Activated CD4-positive, alpha-beta T cell treated with anti-CD3 and anti-CD28 coated beads, Interleukin-2, amount 50 U/mL, for 16 hours (primary cell): ENCODE measurements around the gene VPS35L.
"Not testable (repeated sequence)": the region's sequence is repeated elsewhere in the genome, so short reads cannot be mapped to it uniquely, and the experiment has no call there.

Experiments
- DNase-seq: peaks from one replicate; pipeline ENCODE4 v3.0.0-alpha.2; 2020

VPS35L gene

GRCh38 chr16:19659554-19659953 is 104.1 kb downstream of the VPS35L start:
- DNase-seq, result no peak

DNA sequence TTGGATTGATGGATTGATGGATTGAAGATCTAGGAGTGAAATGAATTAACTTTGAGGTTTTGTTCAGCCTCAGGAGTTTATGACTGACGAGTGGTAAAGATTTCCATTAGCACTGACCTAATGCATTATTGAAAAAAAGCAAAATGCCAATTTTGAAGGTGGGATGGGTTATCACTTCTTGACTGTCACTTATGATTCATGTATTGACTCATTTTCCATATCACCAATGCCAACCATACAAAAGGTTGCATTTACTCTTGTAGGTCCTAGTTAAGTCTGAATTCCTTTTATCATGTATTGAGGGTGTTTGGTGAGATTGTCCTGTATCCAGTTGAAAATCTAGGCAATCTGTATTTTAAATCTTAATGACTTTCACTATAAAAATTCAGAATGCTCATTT is 104.9 kb downstream of the VPS35L start:
- DNase-seq, result peak; percentile 9

- DNase-seq, result no peak
These were observed 106.8 kb downstream of the VPS35L start for GRCh38 chr16:19662351-19662750.

DNA sequence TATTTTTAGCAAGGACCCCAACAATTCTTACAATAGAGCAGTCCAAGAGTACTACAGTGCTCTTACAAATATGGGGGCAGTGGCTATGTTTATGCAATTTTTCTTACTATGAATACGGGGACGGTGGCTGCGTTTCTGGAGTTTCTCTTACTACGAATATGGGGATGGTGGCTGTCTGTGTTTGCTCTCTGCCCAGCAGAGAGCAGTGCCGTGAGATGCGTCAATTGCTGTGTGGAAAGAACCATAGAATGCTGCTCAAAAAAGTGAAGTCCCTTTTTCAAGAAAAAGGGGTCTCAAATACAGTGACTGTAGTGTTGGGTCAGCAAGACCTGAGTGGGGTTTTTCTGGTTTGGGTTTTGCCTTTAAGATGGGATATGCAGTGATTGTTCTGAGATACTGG is 108.7 kb downstream of the VPS35L start:
- no peak for DNase-seq

- DNase-seq, result not testable (repeated sequence)
These were observed 109.8 kb downstream of the VPS35L start for GRCh38 chr16:19665313-19665712.

GRCh38 chr16:19666477-19666876 is 111.0 kb downstream of the VPS35L start:
- no peak for DNase-seq

DNA sequence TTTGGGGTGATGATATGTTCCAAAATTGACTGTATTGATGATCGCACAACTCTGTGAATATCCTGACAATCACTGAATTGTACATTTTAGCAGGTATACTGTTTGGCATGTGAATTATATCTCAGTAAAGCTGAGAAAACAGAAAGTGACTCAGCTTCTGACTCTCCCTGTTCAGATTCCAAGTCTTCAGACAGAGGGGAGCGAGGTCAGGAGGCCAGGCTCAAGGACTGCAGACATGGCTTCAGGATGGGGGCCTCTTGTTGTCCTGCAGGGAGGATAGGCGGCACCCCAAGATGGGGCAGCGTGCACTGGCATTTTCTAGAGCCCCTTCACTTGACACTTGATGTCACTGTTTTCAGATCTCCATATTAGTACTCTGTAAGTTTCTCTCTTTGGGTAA is 116.9 kb downstream of the VPS35L start:
- DNase-seq, result no peak

DNA sequence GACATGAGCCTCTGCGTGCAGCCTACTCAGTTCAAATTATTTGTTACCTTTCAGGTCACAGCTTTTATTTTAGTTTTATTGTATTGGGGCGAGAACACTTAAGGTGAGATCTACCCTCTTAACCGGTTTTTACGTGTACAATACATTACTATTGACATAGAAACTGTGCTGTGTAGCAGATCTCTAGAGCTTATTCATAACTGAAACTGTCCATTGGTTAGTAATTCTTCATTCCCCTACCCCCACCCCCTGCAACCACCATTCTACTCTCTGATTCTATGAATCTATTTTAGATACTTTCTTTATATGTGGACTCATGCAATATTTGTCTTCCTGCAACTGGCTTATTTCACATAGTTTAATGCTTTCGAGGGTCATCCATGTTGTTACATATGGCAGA is 119.0 kb downstream of the VPS35L start:
- no peak for DNase-seq

DNA sequence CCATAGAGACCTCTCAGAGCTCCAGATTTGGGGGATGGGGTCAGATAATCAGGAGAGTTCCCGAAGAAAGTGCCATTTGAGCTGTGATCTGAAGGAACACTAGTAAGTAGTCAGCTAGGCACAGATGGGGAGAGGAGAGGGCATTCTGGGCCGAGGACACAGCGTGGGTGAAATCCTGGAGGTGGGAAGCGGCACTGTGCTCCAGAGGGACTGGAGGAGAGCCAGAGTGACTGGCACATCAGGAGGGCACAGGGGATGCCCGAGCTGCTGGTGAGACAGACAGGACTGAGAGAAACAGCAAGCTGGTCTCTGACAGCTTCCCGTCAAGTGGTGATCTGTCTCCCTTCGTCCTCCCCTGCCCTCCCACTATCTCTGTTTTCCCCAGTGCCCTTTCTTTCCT is 121.9 kb downstream of the VPS35L start:
- DNase-seq, result no peak

DNA sequence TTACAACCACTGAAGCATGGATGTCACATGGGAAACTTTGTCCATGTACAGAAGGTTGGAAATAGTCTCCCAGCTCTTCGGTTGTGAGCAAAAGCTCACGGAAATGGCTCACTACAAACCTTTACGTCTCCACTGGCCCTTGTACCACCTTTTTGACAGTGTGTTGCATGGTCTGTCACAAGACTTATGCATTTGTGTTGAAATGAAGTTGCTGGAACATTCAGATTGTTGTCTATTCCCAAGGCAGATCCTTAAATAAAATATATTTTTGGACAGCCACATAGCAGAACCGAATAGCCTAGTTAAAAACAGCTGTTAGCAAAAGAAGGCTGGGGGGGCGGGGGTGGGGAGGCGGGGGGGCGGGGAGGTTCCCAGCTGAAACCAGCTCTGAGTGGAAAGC is 123.3 kb downstream of the VPS35L start:
- no peak for DNase-seq

DNA sequence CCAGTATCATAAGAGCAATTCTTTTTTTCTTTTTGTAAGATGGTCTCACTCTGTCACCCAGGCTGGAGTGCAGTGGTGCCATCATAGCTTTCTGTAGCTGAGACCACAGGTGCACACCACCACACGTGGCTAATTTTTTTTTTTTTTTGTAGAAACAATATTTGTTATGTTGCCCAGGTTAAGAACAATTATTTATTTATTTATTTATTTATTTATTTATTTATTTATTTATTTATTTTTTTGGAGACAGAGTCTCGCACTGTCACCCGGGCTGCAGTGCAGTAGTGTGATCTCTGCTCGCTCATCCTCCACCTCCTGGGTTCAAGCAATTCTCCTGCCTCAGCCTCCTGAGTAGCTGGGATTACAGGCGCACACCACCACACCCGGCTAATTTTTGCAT is 123.8 kb downstream of the VPS35L start:
- DNase-seq, result not testable (repeated sequence)

GRCh38 chr16:19680881-19681340 is 125.4 kb downstream of the VPS35L start:
- DNase-seq, result no peak

- DNase-seq, result no peak
These were observed 126.1 kb downstream of the VPS35L start for GRCh38 chr16:19681637-19682036.

GRCh38 chr16:19683453-19684236 is 128.1 kb downstream of the VPS35L start:
- no peak for DNase-seq

DNA sequence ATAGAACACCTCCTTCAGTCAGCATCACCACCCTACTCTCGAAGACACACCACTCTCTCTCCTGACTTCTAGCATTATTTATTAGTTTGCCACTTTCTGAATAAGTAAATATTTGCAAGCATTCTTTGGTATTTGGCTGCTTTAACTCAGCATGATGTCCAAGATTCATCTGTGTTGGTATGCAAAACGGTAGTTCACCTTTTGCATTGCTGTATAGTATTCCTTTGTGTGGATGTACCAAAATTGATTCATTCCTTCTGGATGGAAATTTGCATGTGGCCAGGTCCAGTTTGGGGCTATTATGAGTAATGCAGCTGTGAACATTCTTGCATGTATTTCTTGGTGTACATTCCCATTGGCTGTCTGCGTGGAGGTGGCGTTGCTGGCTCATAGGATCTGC is 129.7 kb downstream of the VPS35L start:
- no peak for DNase-seq

DNA sequence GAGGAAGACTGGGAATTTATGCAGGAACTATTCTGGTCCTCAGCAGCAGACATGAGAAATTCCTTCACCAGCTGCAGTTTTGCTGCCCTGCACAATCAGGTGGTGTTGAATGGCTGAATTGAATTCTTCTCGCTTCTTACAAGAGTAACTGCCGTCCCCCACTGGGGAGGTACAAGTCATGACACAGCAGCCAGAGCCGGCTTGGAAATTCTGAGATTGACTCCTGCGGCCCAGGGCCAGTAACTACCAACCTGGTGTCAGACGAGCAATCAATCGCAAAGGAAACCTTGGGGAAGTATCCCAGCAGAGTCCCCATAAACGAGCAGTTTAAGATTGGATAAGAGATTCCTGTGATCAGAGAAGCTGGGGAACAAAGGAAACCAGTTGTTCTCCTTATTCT is 131.8 kb downstream of the VPS35L start:
- no peak for DNase-seq

DNA sequence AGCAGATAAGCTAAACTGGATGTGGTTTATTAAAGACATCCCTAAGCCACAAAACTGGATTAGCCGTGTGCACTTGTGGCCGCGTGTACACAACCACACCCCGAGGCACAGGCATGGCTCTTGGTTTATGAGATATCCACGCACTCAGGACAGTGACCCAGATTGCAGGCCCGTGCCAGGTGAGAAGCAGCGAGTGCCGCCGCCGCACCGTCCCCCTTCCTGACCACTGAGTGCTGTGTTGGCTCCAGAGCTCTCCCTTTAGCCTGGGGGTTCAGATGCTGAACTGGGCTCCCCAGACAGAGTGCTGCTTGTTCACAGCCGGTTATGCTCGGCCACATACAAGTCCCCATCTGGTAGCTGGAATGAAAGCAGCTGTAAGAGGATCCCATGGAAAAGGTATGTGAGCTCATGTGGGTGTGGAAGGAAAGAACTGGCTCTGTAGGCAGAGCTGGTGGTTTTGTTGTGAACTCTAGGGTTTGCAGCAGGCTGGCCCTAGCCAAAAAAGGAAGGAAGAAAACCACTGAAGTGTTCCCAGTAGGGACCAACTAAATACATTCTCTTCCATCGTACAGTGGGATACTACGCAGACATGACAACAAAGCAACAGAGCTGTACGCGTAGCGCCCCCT is 133.0 kb downstream of the VPS35L start:
- no peak for DNase-seq

DNA sequence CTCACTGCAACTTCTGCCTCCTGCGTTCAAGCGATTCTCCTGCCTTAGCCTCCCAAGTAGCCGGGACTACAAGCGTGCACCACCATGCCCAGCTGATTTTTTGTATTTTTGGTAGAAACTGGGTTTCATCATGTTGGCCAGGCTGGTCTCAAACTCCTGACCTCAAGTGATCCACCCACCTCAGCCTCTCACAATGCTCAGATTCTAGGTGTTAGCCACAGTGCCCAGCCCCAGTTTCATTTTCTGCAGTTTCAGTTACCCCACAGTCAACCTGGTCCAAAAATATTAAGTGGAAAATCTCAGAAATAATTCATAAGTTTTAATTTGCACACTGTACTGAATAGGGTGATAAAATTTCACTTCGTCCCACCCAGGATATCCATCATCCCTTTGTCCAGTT is 133.8 kb downstream of the VPS35L start:
- peak; percentile 13 for DNase-seq

DNA sequence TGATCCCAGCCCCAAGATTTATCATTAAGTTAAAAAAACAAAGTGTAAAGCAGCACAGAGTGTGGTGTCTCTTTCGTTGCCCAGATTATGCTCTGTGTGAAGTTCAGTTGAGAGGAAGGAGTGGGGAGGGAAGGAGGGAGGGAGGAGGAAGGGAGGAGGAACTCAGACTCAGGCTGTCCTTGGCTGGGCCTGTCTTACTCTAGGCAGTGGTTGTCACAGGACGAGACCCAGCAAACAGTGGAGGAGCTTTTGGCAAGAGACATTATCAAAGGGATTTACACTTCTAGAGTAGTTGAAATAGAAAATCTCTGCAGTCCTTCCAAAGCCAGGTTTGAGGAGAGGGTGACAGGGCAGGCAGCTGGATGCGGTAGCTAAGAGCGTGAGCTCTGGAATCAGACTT is 134.7 kb downstream of the VPS35L start:
- no peak for DNase-seq

DNA sequence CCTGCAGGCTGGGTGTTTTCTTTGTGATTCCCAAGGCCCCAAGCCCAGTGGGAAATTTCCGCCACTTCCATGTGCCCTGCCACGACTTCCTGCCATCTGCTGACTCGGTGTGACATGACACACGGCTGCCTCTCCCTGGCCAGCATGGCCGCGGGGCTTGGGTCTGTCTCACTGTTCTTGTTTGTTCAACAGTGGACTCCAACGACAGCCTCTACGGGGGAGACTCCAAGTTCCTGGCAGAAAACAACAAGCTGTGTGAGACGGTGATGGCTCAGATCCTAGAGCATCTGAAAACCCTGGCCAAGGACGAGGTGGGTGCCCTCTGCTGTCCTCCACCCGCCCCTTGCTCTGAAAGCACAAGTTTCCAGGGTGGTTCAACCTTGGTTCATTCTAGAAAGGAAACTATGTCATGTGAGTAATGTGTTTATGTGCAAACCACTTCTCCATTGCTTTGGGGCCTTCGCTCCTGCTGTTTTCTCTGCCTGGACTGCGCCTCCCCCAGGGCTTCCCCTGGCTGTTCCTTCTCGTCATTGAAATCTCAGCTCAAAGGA is 135.7 kb downstream of the VPS35L start:
- no peak for DNase-seq

DNA sequence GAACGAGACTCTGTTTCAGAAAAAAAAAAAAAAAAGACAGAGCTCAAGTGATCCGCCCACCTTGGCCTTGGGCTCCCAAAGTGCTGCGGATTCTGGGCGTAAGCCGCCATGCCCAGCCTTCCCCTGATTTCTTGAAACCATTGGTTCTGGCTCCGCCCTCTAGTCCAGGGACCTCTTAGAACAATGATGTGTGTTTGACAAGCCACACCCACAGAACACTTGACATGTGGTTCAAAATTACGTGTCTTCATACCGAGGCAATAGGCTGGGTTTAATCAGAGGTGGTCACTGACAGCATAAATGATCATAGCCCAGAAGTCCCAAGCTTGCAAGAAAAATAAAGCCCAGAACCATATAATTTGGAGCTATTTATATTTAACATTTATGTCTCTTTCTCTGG is 139.5 kb downstream of the VPS35L start:
- DNase-seq, result no peak

DNA sequence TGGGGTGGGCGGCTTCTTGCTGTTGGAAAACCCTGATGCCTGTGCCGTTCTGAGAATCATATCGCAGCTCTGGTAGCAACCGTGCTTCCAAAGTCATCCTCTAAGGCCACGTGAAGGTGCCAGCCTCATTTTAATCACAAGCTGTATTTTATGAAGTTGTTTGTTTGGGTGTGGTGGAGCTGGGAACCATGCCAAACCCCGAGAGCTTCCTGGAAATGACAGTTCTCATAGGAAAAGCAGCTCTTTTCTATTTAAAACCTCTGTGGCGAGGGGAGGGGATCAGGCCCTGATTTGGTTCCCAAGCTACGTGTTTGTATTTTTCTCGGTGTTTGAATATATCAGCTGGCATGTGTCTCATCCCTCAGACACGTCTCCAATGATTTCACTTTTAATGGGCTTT is 140.8 kb downstream of the VPS35L start:
- DNase-seq, result no peak

DNA sequence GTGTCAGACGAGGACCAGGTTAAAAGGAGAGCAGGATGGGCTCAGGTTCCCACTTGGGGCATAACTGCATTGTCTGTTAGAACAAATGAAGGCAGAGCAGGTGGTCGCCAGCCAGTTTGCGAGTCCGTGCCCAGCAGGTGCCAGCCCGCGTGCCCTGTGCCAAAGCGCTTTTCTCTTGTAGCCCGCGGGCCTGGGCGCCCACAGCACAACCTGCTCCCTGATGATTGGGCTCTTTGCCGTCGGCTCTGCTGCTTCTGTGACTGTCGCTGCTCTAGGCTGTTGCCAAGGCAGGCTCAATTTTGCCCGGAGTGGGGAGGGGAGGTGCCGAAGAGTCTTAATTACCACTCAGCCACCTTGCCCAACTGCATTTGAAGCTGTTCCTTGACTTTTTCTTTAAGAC is 141.5 kb downstream of the VPS35L start:
- no peak for DNase-seq

DNA sequence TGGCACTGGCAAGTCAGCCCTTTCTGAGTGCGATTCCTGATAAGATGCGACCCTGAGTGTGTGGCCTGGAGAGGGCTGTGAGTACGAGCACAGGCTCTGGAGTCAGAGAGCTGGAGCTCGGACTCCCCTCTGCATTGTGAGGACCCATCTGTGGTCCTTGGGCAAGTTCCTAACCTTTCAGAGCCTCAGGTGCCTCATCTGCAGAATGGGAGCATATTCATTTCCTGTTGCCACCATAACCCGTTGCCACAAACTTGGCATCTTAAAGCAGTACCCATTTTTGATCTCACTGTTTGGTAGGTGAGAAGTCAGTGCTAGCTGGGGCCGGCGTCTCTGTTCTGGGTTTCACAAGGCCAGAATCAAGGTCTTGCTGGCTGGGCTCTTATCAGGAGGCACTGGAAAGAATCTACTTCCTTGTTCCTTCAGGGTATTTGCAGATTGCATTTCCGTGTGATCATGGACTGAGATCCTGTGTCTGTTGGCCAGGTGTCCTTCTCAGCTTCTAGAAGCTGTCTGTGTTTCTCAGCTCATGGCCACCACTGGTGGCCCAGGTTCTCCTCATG is 142.3 kb downstream of the VPS35L start:
- no peak for DNase-seq
